Neural progenitor cell (in vitro differentiated cells): ENCODE results near the gene FGF21.
"Not testable (repeated sequence)": the region's sequence is repeated elsewhere in the genome, so short reads cannot be mapped to it uniquely, and the experiment has no call there.

Source experiments
- EZH2 ChIP-seq: fragments of 200-600 bp; sonication (generic); IDR thresholded peaks from 2 replicates; pipeline ENCODE4 v1.6.1; 2017; ENCODE audit warnings: antibody characterized with exemption, mild to moderate bottlenecking, moderate library complexity
- EZH2phosphoT487 ChIP-seq: fragments of 200-600 bp; sonication (generic); IDR thresholded peaks from 2 replicates; pipeline ENCODE4 v1.6.1; 2017; ENCODE audit warnings: antibody characterized with exemption
- TF ChIP-seq, protein P1 (sequence below): fragments of 200-600 bp; sonication (generic); IDR thresholded peaks from 2 replicates; pipeline ENCODE4 v1.5.1; 2017; ENCODE audit warnings: antibody characterized with exemption, mild to moderate bottlenecking

DNA sequence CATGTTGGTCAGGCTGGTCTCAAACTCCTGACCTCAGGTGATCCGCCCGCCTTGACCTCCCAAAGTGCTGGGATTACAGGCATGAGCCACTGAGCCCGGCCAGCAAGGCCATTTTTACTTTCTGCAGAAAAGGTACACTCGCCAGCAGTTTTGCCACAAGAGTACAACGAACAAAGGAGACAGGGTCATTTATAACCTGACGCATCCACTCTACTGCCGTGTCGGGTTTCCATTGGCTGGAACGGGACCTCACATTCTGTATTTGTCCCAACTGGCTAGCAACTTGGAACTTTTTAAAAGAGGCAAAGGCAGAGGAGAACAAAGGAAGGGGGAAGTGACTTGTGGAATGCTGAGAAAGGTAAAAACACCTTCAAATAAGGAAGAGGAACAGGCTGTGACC is 32.0 kb downstream of the FGF21 start:
- not testable (repeated sequence) for TF ChIP-seq EZH2phosphoT487, EZH2
- TF ChIP-seq, protein P1, sequence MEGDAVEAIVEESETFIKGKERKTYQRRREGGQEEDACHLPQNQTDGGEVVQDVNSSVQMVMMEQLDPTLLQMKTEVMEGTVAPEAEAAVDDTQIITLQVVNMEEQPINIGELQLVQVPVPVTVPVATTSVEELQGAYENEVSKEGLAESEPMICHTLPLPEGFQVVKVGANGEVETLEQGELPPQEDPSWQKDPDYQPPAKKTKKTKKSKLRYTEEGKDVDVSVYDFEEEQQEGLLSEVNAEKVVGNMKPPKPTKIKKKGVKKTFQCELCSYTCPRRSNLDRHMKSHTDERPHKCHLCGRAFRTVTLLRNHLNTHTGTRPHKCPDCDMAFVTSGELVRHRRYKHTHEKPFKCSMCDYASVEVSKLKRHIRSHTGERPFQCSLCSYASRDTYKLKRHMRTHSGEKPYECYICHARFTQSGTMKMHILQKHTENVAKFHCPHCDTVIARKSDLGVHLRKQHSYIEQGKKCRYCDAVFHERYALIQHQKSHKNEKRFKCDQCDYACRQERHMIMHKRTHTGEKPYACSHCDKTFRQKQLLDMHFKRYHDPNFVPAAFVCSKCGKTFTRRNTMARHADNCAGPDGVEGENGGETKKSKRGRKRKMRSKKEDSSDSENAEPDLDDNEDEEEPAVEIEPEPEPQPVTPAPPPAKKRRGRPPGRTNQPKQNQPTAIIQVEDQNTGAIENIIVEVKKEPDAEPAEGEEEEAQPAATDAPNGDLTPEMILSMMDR = not testable (repeated sequence)
